Esophagus squamous epithelium (tissue), 5 donors: ENCODE data around the gene SLC25A11. TPM values are rescaled to one million over a fixed set of nuclear protein-coding genes. Genes with fewer than 3 reads are reported as not detected.

Experiments used
- DNase-seq: peaks from one replicate; lab custom pipeline; 2025; lab: John Stamatoyannopoulos, UW
- H3K27ac ChIP-seq, 4 donors: fragments of 200-600 bp; sonication (generic); one replicate each; pipeline ENCODE4 v1.5.1; 2016 to 2019; ENCODE audit warnings: mild to moderate bottlenecking in 1 of 4
- H3K27me3 ChIP-seq, 4 donors: fragments of 200-600 bp; sonication (generic); 1 replicate in 3 of 4; 2 replicates in 1 of 4; pipeline versions ENCODE4 v1.5.1 to v1.6.0; 2017 to 2021; ENCODE audit warnings: antibody characterized with exemption in 1 of 4
- H3K36me3 ChIP-seq, 3 donors: fragments of 200-600 bp; sonication (generic); one replicate each; pipeline ENCODE4 v1.5.1; 2016 to 2019
- H3K4me1 ChIP-seq, 3 donors: fragments of 200-600 bp; sonication (generic); one replicate each; pipeline ENCODE4 v1.5.1; 2017 to 2019
- H3K4me3 ChIP-seq, 4 donors: fragments of 200-600 bp; sonication (generic); 1 replicate in 3 of 4; 2 replicates in 1 of 4; pipeline ENCODE4 v1.5.1; 2016 to 2019; ENCODE audit warnings: mild to moderate bottlenecking in 2 of 4, moderate library complexity in 1 of 4
- H3K9me3 ChIP-seq, 3 donors: fragments of 200-600 bp; sonication (generic); one replicate each; pipeline ENCODE4 v1.5.1; 2016 to 2019
- POLR2A ChIP-seq, 4 donors: fragments of 450-650 bp; IDR thresholded peaks; one replicate each; pipeline ENCODE4 v1.6.1; 2017; ENCODE audit warnings: antibody characterized with exemption in 4 of 4, mild to moderate bottlenecking in 4 of 4, moderate library complexity in 3 of 4
- WGBS, 2 donors: methylation state at CpG; one replicate each; pipeline ENCODE4 v1.1.5; 2018; 5-methylcytosine and 5-hydroxymethylcytosine counted together
- intact Hi-C: fragments of 100-400 bp; cut with DNase I; formaldehyde crosslinking; loops from one replicate; pipeline ENCODE4 v1.15.0; 2022
- total RNA-seq, 4 donors: library from RNA; depleted of rRNA; stranded (reverse); fragments of >200 nt; gene quantifications; one replicate each; pipeline ENCODE4 v1.1.0, GENCODE V29; 2016
- TF ChIP-seq, protein P1 (sequence below), 6 experiments: fragments of 450-650 bp in 4 of 6; fragments of 200-600 bp in 2 of 6; sonication (generic) in 2 of 6; IDR thresholded peaks; one replicate each; pipeline ENCODE4 v1.5.1; 2016 to 2019; ENCODE audit warnings: antibody characterized with exemption in 6 of 6, mild to moderate bottlenecking in 4 of 6, moderate library complexity in 4 of 6
- donor health status: DM: yes; HTN: yes; CAD: no.

The SLC25A11 gene
- total RNA-seq, 4 donors from 2014 or later = 29.3 to 54.2 (median 42.2) TPM

DNA sequence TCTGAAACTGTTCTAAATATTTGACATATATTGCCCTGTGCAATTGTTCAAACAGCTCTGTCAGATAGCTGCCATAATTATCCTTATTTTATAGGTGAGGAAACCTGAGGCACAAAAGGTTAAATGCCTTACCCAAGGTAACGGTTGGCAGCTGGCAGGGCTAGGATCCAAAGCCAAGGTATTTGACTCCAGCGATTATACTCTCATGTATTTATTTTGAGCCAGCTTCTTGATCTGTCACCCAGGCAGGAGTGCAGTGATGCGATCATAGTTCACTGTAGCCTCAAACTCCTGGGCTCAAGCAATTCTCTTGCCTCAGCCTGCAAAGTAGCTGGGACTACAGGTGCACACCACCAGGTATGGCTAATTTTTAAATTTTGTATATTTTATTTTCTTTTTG is 18.3 kb upstream of the SLC25A11 start:
- H3K36me3 ChIP-seq = peaks cover 0 to 52% (median 15%) of the 10 kb centered on the region in 3 donors
- TF ChIP-seq, protein P1, sequence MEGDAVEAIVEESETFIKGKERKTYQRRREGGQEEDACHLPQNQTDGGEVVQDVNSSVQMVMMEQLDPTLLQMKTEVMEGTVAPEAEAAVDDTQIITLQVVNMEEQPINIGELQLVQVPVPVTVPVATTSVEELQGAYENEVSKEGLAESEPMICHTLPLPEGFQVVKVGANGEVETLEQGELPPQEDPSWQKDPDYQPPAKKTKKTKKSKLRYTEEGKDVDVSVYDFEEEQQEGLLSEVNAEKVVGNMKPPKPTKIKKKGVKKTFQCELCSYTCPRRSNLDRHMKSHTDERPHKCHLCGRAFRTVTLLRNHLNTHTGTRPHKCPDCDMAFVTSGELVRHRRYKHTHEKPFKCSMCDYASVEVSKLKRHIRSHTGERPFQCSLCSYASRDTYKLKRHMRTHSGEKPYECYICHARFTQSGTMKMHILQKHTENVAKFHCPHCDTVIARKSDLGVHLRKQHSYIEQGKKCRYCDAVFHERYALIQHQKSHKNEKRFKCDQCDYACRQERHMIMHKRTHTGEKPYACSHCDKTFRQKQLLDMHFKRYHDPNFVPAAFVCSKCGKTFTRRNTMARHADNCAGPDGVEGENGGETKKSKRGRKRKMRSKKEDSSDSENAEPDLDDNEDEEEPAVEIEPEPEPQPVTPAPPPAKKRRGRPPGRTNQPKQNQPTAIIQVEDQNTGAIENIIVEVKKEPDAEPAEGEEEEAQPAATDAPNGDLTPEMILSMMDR (IDR thresholded peaks at IDR 0.05) = no peak
- no peak for TF ChIP-seq POLR2A (IDR thresholded peaks at IDR 0.05)
- no peaks in the 10 kb centered on the region for H3K9me3 ChIP-seq
- no peak overlapping the region for H3K4me3 ChIP-seq
- 64 to 76% methylated on average over 3 of the region's 3 CpGs for WGBS, 2 donors
- no peak overlapping the region for H3K27ac ChIP-seq
- H3K4me1 ChIP-seq = peaks cover 0 to 7% (median 0%) of the 10 kb centered on the region in 3 donors
- no peaks in the 10 kb centered on the region for H3K27me3 ChIP-seq
- intact Hi-C loops = no loop called here
- DNase-seq = no peak

DNA sequence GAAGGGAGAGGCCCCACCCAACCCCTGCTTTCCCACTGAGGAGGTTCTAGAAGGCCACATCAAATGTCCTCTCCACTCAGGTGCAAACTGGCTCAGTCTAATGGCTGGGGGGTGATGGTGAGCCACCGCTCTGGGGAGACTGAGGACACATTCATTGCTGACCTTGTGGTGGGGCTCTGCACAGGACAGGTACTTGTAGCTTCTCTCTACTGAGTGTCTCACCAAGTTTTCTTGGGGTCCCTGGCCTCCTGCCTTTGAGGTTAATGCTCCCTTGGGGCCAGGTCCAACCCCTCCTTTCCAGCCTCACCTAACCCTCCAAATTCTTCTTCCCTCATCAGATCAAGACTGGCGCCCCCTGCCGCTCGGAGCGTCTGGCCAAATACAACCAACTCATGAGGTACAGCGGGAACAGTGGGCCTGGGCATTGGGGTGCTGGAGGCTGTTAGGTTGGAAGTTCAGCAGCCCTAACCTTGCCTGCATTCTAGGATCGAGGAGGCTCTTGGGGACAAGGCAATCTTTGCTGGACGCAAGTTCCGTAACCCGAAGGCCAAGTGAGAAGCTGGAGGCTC is 16.7 kb upstream of the SLC25A11 start:
- Histone ChIP-seq H3K4me3 (no peak overlapping the region), H3K4me1 (peaks cover 0 to 7% (median 0%) of the 10 kb centered on the region in 3 donors), H3K27me3 (no peaks in the 10 kb centered on the region), H3K9me3 (no peaks in the 10 kb centered on the region), H3K36me3 (peaks cover 0 to 43% (median 15%) of the 10 kb centered on the region in 3 donors), H3K27ac (no peak overlapping the region)
- WGBS, 2 donors = 76 to 88% methylated on average over 6 to 8 of the region's 10 CpGs
- TF ChIP-seq POLR2A (IDR thresholded peaks at IDR 0.05) = no peak
- TF ChIP-seq, protein P1 (IDR thresholded peaks at IDR 0.05) = peak in 1 of 6 experiments; percentile 33
- intact Hi-C loops = no loop called here
- DNase-seq = no peak

DNA sequence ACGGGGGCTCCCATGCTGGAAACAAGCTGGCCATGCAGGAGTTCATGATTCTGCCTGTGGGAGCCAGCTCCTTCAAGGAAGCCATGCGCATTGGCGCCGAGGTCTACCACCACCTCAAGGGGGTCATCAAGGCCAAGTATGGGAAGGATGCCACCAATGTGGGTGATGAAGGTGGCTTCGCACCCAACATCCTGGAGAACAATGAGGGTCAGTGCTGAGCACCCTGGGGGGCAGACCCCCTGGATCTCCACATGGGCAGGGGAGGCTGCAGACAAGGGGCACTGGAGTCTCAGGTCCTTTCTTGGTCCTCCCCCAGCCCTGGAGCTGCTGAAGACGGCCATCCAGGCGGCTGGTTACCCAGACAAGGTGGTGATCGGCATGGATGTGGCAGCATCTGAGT is 15.2 kb upstream of the SLC25A11 start:
- TF ChIP-seq POLR2A (IDR thresholded peaks at IDR 0.05) = no peak
- TF ChIP-seq, protein P1 (IDR thresholded peaks at IDR 0.05) = no peak
- no peaks in the 10 kb centered on the region for H3K9me3 ChIP-seq
- H3K4me1 ChIP-seq = peaks cover 5 to 18% (median 7%) of the 10 kb centered on the region in 3 donors
- H3K4me3 ChIP-seq = no peak overlapping the region
- WGBS, 2 donors = 84 to 90% methylated on average over 2 to 5 of the region's 8 CpGs
- no peak overlapping the region for H3K27ac ChIP-seq
- DNase-seq = no peak
- no peaks in the 10 kb centered on the region for H3K27me3 ChIP-seq
- H3K36me3 ChIP-seq = peaks cover 0 to 28% (median 11%) of the 10 kb centered on the region in 3 donors
- intact Hi-C loops = no loop called here

DNA sequence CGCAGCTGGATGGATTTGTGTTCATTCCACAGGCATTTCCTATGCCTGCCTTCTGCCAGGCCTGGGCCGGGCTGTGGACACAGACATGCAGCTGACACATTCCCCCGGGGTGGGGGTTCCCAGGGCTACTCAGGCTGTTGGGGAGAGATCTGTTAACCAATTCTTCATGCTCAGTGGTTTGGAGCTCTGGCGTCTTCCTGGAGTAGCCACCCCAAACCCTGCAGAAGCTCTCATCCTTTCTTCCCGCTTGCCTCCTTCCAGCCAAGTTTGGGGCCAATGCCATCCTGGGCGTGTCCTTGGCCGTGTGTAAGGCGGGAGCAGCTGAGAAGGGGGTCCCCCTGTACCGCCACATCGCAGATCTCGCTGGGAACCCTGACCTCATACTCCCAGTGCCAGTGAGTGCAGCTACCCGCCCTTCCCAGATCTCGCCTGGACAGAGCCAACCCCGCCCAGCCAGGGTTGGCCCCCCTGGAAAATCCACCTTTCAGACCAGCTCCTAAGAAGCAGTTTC is 13.7 kb upstream of the SLC25A11 start:
- no peak for TF ChIP-seq POLR2A (IDR thresholded peaks at IDR 0.05)
- TF ChIP-seq, protein P1 (IDR thresholded peaks at IDR 0.05) = no peak
- Histone ChIP-seq H3K36me3 (peaks cover 0 to 12% (median 0%) of the 10 kb centered on the region in 3 donors), H3K27me3 (no peaks in the 10 kb centered on the region), H3K27ac (peak overlapping the region in 1 of 4 donors; percentile 26), H3K4me1 (peaks cover 6 to 32% (median 8%) of the 10 kb centered on the region in 3 donors), H3K4me3 (no peak overlapping the region), H3K9me3 (no peaks in the 10 kb centered on the region)
- no peak for DNase-seq
- intact Hi-C loops = no loop called here
- 24 to 57% methylated on average over 6 to 13 of the region's 14 CpGs for WGBS, 2 donors

DNA sequence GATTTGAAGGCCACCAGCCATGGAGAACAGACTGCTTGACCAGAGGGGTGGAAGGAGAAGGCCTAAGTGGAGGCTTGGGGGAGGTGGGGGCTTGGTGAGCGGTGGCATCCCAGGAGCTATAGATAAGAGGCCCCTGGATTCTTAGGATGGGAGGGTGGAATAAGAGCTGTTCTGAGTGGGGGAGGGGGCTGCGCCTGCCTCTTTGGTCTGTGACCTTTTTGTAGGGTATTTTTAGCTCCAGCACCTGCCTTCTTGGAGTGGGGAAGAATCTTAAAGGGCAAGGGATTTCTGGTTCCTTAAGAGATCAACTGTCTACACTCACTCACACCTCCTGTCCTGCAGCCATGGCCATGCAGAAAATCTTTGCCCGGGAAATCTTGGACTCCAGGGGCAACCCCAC is 11.6 kb upstream of the SLC25A11 start:
- Histone ChIP-seq H3K27ac (no peak overlapping the region), H3K27me3 (no peaks in the 10 kb centered on the region), H3K9me3 (no peaks in the 10 kb centered on the region), H3K4me1 (peaks cover 11 to 46% (median 11%) of the 10 kb centered on the region in 3 donors), H3K4me3 (no peak overlapping the region), H3K36me3 (peaks cover 0 to 9% (median 0%) of the 10 kb centered on the region in 3 donors)
- intact Hi-C loops = no loop called here
- no peak for DNase-seq
- TF ChIP-seq, protein P1 (IDR thresholded peaks at IDR 0.05) = no peak
- no peak for TF ChIP-seq POLR2A (IDR thresholded peaks at IDR 0.05)
- WGBS, 2 donors = 85 to 96% methylated on average over 2 to 3 of the region's 3 CpGs
